GM10266 (cell line): ENCODE measurements around the gene ZNF93.
"Not testable (repeated sequence)": the region's sequence is repeated elsewhere in the genome, so short reads cannot be mapped to it uniquely, and the experiment has no call there.

Experiments used
- DNase-seq: peaks from one replicate; pipeline ENCODE4 v3.0.0; 2012; ENCODE audit errors: extremely low spot score
- TF ChIP-seq, protein P1 (sequence below): IDR thresholded peaks from 2 replicates; pipeline ENCODE4 v1.5.1; 2012; ENCODE audit warnings: mild to moderate bottlenecking, low read depth; ENCODE audit not compliant: control insufficient read depth, insufficient read depth; ENCODE audit errors: missing control alignments

Gene ZNF93

DNA sequence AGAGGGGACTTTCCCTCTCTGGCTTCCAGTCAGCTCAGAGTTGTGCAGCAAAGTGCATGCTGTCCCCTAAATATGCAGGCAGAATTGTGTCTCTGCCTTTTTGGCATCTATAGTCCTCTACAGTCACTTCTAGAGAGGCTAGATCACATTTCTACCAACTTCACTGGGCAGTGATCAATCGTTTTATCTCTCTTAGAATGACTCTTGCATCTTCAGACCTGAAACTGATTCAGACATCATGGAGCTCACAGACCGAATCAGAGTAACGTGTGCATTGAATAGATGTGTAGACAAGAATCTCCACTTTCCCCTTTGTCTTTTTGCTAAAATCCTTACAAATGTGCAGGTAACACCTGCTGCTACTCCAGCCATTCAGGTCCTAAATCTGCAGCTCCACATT lies 28.8 kb upstream of the ZNF93 start:
- DNase-seq: no peak
- TF ChIP-seq, protein P1, sequence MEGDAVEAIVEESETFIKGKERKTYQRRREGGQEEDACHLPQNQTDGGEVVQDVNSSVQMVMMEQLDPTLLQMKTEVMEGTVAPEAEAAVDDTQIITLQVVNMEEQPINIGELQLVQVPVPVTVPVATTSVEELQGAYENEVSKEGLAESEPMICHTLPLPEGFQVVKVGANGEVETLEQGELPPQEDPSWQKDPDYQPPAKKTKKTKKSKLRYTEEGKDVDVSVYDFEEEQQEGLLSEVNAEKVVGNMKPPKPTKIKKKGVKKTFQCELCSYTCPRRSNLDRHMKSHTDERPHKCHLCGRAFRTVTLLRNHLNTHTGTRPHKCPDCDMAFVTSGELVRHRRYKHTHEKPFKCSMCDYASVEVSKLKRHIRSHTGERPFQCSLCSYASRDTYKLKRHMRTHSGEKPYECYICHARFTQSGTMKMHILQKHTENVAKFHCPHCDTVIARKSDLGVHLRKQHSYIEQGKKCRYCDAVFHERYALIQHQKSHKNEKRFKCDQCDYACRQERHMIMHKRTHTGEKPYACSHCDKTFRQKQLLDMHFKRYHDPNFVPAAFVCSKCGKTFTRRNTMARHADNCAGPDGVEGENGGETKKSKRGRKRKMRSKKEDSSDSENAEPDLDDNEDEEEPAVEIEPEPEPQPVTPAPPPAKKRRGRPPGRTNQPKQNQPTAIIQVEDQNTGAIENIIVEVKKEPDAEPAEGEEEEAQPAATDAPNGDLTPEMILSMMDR: no peak

DNA sequence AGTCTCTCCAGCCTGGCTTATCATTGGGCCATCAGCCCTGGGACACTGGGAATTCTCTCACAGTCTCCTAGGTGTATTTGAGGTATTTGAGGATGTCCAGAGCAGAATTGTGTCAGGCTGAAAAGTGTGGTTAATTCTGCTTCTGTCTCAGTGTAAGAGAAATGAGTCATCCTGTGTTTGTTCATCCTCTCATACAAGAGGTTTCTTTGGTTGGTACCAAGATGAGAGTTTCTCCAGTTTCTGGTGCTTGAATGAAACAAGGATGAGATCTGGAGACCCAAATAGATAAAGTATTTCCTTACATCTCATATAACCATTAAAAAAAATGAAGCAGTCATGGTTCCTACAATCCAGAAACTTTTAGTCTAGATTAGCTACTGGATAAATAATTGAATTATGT lies 27.4 kb upstream of the ZNF93 start:
- no peak for DNase-seq
- TF ChIP-seq, protein P1: no peak

DNA sequence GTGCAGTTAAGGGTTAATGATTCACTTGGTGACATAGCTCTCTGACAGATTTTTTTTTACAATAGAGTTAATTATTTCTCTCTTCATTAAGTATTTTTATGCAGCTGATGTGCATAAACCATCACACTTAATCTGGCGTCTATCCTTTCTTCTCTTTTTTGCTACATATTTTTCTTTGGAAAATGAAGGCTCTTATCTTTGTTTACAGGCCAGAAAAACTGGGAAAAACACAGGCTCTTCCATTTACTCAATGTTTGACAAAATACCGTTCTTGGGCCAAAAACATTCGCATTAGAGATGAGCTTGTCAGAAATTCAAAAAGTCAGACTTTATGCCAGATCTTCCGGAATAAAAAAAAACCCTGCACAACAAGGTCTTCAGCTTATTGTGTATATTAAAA lies 23.0 kb upstream of the ZNF93 start:
- TF ChIP-seq, protein P1: no peak

DNA sequence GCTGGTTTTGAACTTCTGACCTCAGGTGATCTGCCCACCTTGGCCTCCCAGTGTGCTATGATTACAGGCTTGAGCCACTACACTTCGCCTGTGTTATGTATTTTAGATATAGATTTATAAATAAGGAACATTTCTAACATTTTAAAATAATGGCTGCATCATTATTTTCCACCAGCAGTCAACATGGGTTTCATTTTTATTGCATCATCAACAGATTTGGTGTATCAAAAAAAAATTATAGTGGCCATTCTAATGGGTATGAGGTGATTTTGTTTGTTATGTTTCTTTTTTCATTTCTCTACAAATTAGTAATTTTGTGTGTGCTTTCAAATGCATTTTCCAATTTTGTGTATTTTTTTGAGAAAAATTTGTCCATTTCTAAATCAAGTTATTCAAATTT lies 16.2 kb upstream of the ZNF93 start:
- DNase-seq: no peak
- TF ChIP-seq, protein P1: no peak

More for the DNA sequence above, 23.0 kb upstream of the ZNF93 start:
- no peak for DNase-seq

DNA sequence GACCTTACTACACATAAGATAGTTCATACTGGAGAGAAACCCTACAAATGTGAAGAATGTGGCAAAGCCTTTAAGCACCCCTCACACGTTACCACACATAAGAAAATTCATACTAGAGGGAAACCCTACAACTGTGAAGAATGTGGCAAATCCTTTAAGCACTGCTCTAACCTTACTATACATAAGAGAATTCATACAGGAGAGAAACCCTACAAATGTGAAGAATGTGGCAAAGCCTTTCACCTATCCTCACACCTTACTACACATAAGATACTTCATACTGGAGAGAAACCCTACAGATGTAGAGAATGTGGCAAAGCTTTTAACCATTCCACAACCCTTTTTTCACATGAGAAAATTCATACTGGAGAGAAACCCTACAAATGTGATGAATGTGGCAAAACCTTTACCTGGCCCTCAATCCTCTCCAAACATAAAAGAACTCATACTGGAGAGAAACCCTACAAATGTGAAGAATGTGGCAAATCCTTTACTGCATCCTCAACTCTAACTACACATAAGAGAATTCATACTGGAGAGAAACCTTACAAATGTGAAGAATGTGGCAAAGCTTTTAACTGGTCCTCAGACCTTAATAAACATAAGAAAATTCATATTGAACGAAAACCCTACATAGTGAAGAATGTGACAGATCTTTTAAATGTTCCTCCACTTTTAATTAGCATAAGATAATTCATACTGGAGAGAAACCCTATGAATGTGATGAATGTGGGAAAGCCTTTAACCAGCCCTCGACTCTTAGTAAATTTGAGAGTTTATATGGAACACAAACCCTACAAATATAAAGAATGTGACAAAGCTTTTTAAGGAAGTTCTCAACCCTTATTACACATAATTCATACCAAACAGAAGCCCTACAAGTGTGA lies 8.4 kb upstream of the ZNF93 start:
- DNase-seq: not testable (repeated sequence)

DNA sequence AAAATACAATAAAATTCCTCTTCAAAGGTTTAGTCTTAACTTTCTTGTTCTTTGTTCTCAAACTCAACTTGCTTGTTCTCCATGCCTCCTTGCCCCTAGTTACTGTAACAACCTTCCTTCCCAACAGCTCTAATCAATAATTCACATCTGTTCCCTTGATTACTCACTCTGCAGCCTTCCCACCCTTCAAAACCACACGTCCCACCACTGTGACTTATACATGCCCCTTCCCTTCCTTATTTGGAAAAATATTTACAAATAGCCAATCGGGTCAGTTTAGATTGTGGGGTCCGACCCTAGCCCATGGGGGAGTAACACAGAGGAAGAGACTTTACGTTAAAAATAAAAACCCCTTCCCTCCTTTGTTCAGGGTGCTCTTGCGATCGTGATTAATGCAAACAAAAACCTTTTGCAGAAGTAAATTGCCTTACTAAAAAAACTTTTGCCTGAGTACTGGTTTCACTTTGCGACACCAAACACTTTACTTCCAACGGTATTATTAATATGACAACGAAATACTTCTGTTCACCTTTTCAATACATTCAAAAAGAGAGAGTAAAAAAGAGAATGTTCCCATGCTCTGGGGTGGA lies 512 bp upstream of the ZNF93 start:
- TF ChIP-seq, protein P1: no peak
- DNase-seq: peak; percentile 3

DNA sequence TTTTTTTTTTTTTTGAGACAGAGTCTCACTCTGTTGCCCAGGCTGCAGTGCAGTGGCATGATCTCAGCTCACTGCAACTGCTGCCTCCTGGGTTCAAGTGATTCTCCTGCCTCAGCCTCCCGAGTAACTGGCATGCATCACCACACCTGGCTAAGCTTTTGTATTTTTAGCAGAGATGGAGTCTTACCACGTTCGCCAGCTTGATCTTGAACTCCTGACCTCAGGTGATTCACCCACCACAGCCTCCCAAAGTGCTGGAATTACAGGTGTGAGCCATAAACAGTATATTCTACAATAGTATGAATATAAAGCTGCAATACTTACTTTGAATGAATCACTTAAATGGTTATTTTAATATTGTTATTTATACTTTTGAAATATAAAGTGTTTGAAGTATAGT lies 6.8 kb downstream of the ZNF93 start:
- DNase-seq: not testable (repeated sequence)

DNA sequence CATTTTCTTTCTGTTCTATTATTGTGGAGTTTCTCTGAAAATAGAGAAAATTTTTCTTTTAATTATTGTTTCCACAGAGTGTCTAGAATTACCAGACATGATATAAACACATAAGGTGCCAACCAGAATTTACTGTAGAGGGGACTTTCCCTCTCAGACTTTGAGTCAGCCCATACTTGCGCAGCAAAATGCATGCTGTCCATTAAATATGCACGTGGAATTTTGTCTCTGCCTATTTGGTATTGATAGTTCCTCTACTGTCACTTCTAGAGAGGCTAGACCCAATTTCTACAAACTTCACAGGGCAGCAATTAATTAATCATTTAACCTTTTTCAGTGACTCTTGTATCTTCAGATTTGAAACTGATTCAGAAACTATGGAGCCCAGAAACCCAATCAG lies 8.9 kb downstream of the ZNF93 start:
- TF ChIP-seq, protein P1: no peak
- DNase-seq: no peak
